NOMO-1 treated with dmso at 0.1 percent for 144 hours (cell line): ENCODE data around the gene DLG2.
"Not testable (repeated sequence)": the region's sequence is repeated elsewhere in the genome, so short reads cannot be mapped to it uniquely, and the experiment has no call there.

Experiments
- DNase-seq: peaks from one replicate; lab custom pipeline; 2025; ENCODE audit not compliant: unreplicated experiment; lab: John Stamatoyannopoulos, UW

The DLG2 gene

GRCh38 chr11:85627332-85627997 is at the start of gene DLG2:
Gene DLG2, minus strand, starts transcription at chr11:85627344.
- no peak for DNase-seq

GRCh38 chr11:85673393-85673792 is 46.2 kb upstream of the DLG2 start:
- no peak for DNase-seq

- DNase-seq = no peak
These were observed 45.2 kb upstream of the DLG2 start for GRCh38 chr11:85672105-85672902.

GRCh38 chr11:85670949-85671663 is 44.0 kb upstream of the DLG2 start:
- not testable (repeated sequence) for DNase-seq

- DNase-seq = no peak
These were observed 41.0 kb upstream of the DLG2 start for GRCh38 chr11:85668157-85668556.

- no peak for DNase-seq
These were observed 39.5 kb upstream of the DLG2 start for GRCh38 chr11:85666687-85667086.

GRCh38 chr11:85665733-85666132 is 38.6 kb upstream of the DLG2 start:
- DNase-seq = no peak

- DNase-seq = peak; percentile 93
These were observed 37.7 kb upstream of the DLG2 start, which contains the start of gene CREBZF for GRCh38 chr11:85664615-85665481. Gene CREBZF, minus strand, starts transcription at chr11:85665129. Its CDS starts 254 bp downstream, at chr11:85664875.

GRCh38 chr11:85663753-85664614 is 36.8 kb upstream of the DLG2 start:
- peak; percentile 65 for DNase-seq

- no peak for DNase-seq
These were observed 36.1 kb upstream of the DLG2 start for GRCh38 chr11:85663080-85663752.

GRCh38 chr11:85661972-85662664 is 35.0 kb upstream of the DLG2 start:
- no peak for DNase-seq

GRCh38 chr11:85658180-85658579 is 31.0 kb upstream of the DLG2 start:
- DNase-seq = no peak

- no peak for DNase-seq
These were observed 29.6 kb upstream of the DLG2 start for GRCh38 chr11:85656777-85657176.

- not testable (repeated sequence) for DNase-seq
These were observed 27.2 kb upstream of the DLG2 start for GRCh38 chr11:85654343-85654742.

GRCh38 chr11:85652786-85653447 is 25.8 kb upstream of the DLG2 start:
- peak; percentile 63 for DNase-seq

GRCh38 chr11:85651118-85651517 is 24.0 kb upstream of the DLG2 start:
- no peak for DNase-seq

GRCh38 chr11:85647604-85648299 is 20.6 kb upstream of the DLG2 start, which contains the start of gene TMEM126A:
Gene TMEM126A, plus strand, starts transcription at chr11:85647967. Its CDS starts 2,289 bp downstream, at chr11:85650256.
- peak; percentile 86 for DNase-seq
